HG02610 (cell line): Measurements from ENCODE around the gene DHFR.

ENCODE experiments used
- ATAC-seq: cut with Tn5 transposase; IDR thresholded peaks from one replicate; pipeline ENCODE4 v1.9.1; 2021; ENCODE audit warnings: mild to moderate bottlenecking, moderate library complexity; ENCODE audit not compliant: unreplicated experiment

The DHFR gene

GRCh38 chr5:80655231-80655774 is 520 bp upstream of the DHFR start:
- ATAC-seq, result no peak

- no peak for ATAC-seq
These were observed 761 bp downstream of the DHFR start for GRCh38 chr5:80654054-80654390.

DNA sequence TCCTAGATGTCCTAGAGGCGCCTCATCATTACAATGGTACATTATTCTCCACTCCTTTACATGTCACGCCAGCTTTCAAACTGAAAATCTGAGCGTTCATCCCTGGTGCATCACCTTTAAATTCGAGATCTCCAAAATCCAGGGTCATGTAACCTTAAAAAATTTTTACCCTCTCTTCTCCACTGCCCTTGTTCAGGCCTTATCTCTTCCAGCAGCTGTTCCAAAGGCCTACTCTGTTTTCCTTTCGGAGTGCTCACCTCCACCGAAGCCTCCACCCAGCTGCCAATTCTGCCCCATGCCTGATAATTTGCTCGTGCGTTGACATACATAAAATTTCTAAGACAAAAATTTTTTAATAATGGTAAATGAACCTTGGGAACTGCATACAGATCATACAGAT is 1.3 kb downstream of the DHFR start:
- no peak for ATAC-seq

DNA sequence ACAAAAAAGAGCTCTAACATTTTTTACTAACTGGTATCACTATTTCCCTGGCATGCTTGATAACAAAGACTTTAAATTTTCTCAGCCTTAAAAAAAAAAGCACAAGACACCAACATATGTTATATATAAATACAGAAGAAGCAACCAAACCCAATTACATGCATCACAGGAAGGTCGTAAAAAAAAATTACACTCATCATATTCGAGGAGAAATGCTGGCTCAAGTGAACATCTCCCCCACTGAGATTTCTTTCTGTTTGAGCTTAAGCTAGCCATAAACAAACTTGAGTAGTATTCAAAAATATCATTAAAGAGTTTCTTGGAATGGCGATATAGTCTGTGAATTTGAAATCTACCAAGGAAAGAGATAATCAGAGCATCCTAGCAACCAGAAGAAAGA is 7.9 kb downstream of the DHFR start:
- no peak for ATAC-seq

GRCh38 chr5:80644900-80645299 is 9.9 kb downstream of the DHFR start:
- no peak for ATAC-seq

GRCh38 chr5:80641353-80641752 is 13.4 kb downstream of the DHFR start:
- no peak for ATAC-seq

DNA sequence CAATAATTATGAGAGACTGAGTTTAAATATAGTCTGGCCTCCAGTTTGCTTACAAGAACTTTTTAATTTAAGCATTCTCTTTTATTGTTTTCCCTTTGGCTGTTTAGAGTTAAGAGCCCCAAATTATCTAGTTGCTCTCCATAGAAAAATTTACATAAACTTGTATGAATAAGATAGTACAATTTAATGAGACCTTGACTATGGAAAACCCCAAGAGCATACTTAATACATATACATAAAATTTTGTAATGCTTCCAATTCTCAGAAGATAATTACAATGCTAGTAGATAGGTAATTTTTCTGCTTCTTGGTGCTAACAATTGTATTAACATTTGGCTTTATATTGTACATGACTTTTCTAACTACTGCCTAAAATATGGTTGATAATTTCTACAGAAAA is 20.6 kb downstream of the DHFR start:
- no peak for ATAC-seq

- no peak for ATAC-seq
These were observed 22.1 kb downstream of the DHFR start for GRCh38 chr5:80632700-80633099.

DNA sequence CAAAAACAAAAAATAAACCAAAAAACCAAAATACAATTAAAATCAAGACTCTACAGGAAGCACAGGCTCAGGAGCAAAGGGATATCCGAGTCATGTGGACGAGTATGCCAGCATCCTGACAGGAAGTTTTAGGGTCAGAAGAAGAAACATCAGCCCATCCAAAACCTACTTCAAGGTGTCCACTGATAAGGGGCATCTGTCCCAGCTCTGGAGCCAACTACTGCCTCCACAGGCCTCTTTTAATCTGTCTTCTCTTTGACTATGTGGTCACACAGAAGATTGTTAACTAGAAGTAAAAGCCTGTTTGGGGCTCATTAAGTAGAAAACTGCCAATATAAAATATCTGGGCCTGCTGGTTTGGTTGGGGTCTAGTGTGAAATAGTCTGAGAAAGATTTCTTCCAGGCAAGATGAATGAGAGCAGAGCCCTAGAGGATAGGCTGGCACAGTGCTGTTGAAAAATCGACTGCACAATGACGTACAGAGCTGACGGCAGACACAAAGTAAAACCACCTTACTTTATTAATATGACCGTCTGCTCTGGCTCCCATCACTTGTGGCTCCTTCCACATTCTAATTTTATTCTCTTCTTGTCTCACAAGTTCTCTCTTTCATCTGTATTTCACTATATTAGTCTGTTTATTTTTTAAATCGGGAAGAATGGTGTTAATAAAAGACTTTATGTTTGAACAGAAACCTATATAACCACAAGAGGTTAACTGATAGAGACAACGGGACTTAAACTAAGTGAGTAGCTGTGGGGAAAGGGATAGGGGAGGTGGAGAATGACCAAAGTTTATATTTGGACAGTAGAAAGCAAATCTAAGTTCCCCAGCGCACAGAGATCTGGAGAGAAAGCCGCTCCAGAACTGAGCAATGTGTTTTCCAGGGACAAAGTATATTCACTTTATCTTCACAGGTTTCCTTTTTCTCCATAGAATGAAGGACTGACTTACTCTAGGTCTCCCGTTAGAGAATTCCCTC is 23.2 kb downstream of the DHFR start:
- no peak for ATAC-seq

- no peak for ATAC-seq
These were observed 25.5 kb downstream of the DHFR start for GRCh38 chr5:80629281-80629680.

DNA sequence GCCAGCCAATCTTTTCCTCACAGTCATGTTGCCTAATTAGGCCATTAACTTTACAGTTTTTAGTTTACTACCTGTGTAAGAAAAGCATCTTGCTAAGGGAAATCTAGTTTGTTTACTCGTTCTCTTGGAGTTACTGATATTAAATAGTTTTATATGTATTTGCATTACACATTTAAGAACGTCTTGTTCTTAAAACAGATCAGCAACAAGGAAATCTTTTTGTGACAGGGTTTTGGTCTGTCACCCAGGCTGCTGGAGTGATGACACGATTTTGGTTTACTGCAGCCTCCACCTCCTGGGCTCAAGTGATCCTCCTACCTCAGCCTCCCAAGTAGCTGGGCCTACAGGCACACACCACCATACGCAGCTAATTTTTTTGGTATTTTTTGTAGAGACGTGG is 29.6 kb downstream of the DHFR start:
- no peak for ATAC-seq

DNA sequence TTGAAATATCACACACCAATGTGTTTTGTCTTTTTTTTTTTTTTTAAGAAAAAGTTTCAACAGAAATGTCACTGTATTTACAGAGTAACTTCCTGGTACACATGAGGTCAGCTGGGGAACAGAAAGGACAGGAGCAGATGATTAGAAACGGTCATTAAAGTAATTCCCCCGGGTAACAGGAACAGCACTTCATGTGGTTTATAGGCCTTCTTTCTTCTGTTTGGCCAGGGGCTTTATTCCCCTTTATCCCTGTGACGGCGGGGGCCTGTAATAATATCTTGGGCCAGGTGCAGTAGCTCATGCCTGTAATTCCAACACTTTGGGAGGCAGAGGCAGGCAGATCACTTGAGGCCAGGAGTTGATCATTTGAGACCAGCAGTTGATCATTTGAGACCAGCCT is 30.8 kb downstream of the DHFR start:
- ATAC-seq, result no peak

DNA sequence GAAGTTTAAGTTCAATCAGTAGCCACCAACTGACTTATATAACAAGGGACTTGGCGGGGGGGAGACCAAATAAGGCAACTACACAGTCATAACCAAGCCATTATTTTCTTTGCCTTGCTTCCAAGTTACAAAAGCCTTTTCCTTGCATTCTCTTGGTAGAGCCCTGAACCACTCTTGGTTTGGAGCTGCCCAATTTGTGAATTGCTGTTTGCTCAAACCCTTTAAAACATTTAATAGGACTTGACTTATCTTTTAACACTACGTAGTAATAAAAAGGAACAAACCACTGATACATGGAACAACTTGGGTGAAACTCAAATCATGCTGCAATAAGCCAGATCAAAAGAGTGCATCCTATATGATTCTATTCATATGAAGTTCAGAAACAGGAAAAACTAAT is 32.0 kb downstream of the DHFR start:
- no peak for ATAC-seq

DNA sequence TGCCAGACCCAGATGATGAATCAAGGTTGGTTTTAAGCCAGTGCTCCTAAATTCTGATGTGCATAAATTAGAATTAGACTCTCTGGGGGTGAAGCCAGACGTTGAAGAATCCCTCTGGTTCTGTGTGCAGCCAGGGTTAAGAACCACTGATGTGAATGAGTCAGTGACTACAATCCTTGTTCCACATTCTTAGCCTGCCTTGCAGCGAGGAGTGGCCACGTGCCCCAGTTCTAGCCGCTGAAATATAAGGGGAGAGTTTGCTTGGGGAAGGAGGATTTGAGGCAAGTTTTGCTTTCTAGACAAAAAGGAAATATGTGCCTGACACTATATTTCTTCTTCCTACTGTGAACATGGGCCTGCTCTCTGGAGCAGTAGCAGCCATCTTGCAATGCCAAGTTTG is 34.6 kb downstream of the DHFR start:
- no peak for ATAC-seq

DNA sequence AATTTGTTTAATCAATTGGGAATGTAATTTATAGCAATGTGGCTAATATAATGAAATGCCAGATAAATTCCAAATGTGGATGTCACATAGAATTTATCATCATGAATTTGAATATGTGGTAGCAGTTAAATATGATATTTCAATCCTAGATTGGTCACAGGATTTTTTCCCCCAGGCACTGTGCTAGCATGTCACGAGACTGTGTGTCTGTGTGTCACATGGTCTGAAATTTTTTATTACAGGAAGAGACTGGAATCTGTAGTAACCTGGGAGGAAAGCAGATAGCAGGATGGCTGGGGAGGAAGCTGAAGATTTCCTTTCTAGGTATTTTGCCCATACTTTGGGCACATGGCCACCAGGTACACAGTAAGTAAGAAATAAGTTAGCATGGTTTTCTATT is 35.7 kb downstream of the DHFR start:
- no peak for ATAC-seq

DNA sequence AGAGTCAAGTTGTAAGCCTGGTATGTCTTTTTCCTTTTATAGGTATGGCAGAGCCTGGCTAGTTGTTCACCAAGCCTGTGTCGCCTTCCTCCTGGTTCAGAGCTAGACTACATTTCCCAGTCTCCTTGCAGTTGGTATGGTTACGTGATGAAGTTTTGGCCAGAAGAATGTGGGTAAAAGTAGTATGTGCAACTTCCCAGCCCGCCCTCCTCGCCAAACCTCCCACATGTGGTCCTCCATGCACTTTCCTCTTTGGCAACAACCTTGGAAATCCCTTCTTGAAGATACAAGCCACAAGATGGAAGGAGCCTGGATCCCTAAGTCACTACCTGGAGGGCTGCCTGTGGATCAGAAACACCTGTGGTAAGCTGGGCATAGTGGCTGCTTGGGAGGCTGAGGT is 36.3 kb downstream of the DHFR start:
- no peak for ATAC-seq

GRCh38 chr5:80615266-80615914 is 39.4 kb downstream of the DHFR start:
- no peak for ATAC-seq

DNA sequence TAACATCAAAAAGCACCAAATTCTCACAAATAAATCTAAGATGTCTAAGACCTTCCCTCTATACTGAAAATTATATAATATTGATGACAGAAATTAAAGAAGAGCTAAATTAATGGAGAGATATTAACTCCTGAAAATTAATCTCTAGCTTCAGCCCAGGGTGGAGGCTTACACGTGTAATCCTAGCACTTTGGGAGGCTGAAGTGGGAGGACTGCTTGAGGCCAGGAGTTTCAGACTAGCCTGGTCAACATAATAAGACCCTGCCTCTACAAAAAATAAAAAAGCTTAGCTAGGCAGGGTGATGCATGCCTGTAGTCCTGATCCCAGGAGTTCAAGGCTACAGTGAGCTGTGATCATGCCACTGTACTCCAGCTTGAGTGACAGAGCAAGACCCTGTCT is 45.1 kb downstream of the DHFR start:
- ATAC-seq, result no peak

DNA sequence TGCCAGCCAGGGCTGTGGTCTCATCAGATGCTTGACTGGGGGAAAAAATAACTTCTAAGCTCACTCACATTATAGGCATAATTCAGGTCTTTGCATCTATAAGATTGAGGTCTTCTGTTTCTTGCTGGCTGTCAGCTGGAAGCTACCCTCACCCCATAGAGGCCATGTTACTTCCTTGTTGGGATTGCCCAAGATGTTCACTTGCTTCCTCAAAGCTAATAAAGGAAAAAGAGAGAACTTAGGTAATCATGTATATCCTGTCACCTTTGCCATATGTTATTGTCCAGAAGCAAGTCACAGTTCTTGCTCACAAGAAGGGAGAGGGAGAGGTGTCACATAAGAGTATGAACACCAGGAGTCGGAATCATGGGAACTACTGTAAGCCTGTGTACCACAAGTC is 46.1 kb downstream of the DHFR start:
- no peak for ATAC-seq

- ATAC-seq, result peak; percentile 78
These were observed 47.0 kb downstream of the DHFR start for GRCh38 chr5:80607832-80608231.

DNA sequence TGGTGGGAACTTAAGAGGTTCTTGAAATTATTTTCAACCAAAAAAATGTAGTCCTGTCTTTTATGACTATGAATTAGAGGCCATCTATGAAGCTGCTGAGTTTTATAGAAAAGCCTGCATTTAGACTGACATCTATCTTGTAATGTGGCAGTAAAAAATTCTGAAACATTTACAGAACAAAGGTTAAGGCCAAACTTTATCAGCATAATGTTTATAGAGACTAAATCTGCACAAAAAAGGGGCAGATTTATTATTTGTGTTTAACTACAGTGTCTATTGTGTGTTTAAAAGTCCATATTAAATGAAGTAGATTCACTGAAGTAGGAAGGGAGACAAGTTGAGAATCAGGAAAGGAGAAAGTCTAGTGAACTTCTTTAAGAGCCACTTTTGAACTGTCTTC is 47.4 kb downstream of the DHFR start:
- ATAC-seq, result no peak
